Activated CD8-positive, alpha-beta T cell treated with anti-CD3 and anti-CD28 coated beads, Interleukin-2, amount 10 ng/mL, durations not matched to agents 7 days and 5 days (primary cell): ENCODE data around the gene LIPG. TPM values are rescaled to one million over a fixed set of nuclear protein-coding genes. Genes with fewer than 3 reads are reported as not detected.

Source experiments
- ATAC-seq: fragments of 150-1000 bp; cut with Tn5 transposase; one replicate; pipeline ENCODE4 v1.10.0; 2021; ENCODE audit warnings: moderate library complexity
- CTCF ChIA-PET: fragments of 350-600 bp; sonication (Branson Sonifier 250); formaldehyde crosslinking; loops from one replicate; lab custom pipeline; 2021; ENCODE audit warnings: antibody characterized with exemption; lab: Charles Lee
- POLR2A ChIA-PET: fragments of 350-600 bp; sonication (Branson Sonifier 250); formaldehyde crosslinking; loops from one replicate; lab custom pipeline; 2021; ENCODE audit warnings: antibody characterized with exemption; lab: Charles Lee
- DNase-seq: peaks from one replicate; pipeline ENCODE4 v3.0.0-alpha.2; 2020
- H3K27ac Mint-ChIP-seq: one replicate; pipeline ENCODE4 v1.8.0; 2021; ENCODE audit warnings: mild to moderate bottlenecking, mixed read lengths
- H3K27me3 Mint-ChIP-seq: one replicate; pipeline ENCODE4 v1.8.0; 2021; ENCODE audit warnings: low read depth, mixed read lengths
- H3K36me3 Mint-ChIP-seq: one replicate; pipeline ENCODE4 v1.8.0; 2021; ENCODE audit warnings: low read depth, mixed read lengths
- H3K4me1 Mint-ChIP-seq: one replicate; pipeline ENCODE4 v1.8.0; 2021; ENCODE audit warnings: low read depth, mixed read lengths
- H3K4me3 Mint-ChIP-seq: one replicate; pipeline ENCODE4 v1.8.0; 2021; ENCODE audit warnings: mild to moderate bottlenecking, mixed read lengths
- H3K9me3 Mint-ChIP-seq: one replicate; pipeline ENCODE4 v1.8.0; 2022; ENCODE audit warnings: mixed read lengths; ENCODE audit not compliant: insufficient read depth
- total RNA-seq, 2 experiments: library from RNA; stranded (reverse); gene quantifications; one replicate each; pipeline ENCODE4 v1.2.3, GENCODE V29; 2021

LIPG gene
- total RNA-seq, 2 experiments from 2014 or later: 0.11 TPM; not detected in 1

GRCh38 chr18:49597157-49597931, 35.5 kb downstream of the LIPG start:
- ChIA-PET CTCF (no interaction called here), POLR2A (no interaction called here)
- peaks cover 4% of the 10 kb centered on the region for H3K4me1 Mint-ChIP-seq
- H3K27me3 Mint-ChIP-seq: peaks cover 5% of the 10 kb centered on the region
- no peak overlapping the region for H3K27ac Mint-ChIP-seq
- ATAC-seq (no peak), DNase-seq (no peak)
- no peaks in the 10 kb centered on the region for H3K36me3 Mint-ChIP-seq
- H3K4me3 Mint-ChIP-seq: no peak overlapping the region
- no peaks in the 10 kb centered on the region for H3K9me3 Mint-ChIP-seq

DNA sequence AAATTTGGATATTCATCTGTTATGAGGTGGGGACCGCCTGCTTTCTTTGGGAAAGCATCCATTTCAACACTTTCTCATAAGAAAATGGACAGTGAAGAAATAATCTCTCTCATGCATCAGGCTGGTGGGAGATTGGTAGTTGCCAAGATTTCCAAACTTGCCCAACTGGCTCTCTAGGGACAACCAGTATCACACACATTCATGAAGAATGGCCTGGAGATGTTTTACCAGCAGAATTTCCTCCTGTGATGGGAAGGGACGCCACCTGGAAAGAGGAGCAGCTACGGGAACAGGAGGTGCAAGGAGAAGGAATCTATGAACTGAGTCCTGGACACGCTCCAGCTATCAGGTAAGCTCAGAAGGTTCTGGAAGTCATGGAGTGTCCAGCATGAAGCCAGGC, 39.4 kb downstream of the LIPG start:
- H3K27me3 Mint-ChIP-seq: peaks cover 26% of the 10 kb centered on the region
- no peak overlapping the region for H3K27ac Mint-ChIP-seq
- no peaks in the 10 kb centered on the region for H3K36me3 Mint-ChIP-seq
- CTCF ChIA-PET: no interaction called here
- DNase-seq (no peak), ATAC-seq (no peak)
- POLR2A ChIA-PET: no interaction called here
- H3K9me3 Mint-ChIP-seq: no peaks in the 10 kb centered on the region
- no peak overlapping the region for H3K4me3 Mint-ChIP-seq
- H3K4me1 Mint-ChIP-seq: peaks cover 4% of the 10 kb centered on the region

DNA sequence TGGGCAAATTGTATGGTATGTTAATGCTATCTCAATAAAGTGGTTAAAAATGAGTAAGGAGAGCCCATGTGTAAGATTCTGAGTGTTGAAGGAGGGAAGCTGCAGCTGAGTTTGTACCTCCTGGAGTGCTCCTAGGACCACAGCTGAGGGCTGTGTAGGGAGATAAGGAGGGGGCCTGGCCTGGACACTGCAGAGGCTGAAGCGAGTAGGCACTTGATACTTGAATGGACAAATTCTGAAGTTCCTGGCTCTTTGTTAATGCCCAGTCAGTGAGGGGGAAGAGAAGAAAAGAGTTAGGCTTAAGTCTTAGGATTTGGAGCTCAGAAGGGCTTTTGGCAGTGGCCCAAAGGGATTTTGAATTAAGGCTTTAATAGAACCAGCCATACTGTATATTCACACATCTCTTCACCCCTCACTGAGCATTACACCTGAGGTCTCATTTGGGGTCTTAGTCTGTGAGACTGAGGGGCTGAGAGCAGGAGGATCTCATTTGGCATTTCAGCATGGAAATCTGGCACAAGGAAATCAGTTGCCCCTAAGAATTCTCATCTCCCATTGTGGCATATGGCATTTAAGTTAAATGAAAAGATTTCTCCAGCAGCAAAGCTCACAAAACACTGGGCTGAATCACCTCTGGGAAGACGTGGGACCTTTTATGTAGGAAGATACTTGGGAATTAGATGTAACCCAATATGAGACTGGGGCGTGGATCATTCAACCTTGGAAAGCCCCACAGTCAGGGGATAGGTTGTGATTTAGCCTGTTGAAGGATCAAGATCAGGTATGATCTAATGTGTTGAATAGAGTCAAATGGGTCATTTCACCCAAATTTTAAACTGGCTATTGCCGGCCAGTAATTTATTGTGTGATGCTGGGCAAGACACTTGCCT, 46.8 kb downstream of the LIPG start:
- Mint-ChIP-seq H3K9me3 (no peaks in the 10 kb centered on the region), H3K4me3 (no peak overlapping the region), H3K4me1 (no peaks in the 10 kb centered on the region), H3K27ac (no peak overlapping the region), H3K27me3 (peaks cover 38% of the 10 kb centered on the region), H3K36me3 (no peaks in the 10 kb centered on the region)
- DNase-seq (no peak), ATAC-seq (no peak)
- POLR2A ChIA-PET: interaction anchor here (0.6 kb wide), 1 partner anchor 766 kb away, joined by 3 read pairs; no protein-coding TSS in a partner anchor
- CTCF ChIA-PET: no interaction called here

DNA sequence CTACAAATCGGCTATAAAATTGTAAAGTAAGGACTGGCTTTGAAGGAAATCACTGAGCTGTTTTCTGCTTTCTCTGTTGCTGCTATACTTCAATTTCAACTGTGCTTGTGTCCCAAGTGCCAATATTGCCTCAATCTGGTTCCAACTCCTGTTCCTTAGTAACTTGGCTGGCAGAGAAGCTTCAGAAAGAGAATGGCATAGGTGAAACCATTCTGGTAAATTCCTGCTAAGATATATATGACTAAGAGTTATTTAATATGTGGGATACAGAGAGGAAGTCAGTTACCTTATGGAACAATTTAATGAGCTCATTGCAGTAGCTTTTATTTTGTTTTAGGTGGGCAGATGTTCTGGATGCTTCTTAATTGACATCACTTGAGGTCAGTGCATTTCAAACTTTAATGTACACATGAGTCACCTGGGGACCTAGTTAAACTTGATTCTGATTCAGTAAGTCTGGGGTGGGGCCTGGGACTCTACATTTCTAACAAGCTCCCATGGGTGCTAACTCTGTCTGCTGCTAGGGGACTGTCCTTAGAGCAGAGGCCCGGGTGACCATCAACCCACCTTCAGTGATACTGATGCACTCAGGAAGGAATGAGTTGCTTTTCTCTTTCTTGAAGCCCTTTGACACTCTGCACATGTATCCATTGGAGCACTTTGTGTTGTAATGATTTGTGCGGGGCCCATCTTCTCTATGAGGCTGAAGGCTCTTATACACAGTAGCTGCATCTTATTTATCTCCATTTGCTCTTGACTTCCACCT, 47.6 kb downstream of the LIPG start:
- ChIA-PET CTCF (no interaction called here), POLR2A (interaction anchor here (0.6 kb wide), 1 partner anchor 767 kb away, joined by 3 read pairs; no protein-coding TSS in a partner anchor)
- no peak overlapping the region for H3K27ac Mint-ChIP-seq

GRCh38 chr18:49610022-49610445, 48.2 kb downstream of the LIPG start:
- H3K9me3 Mint-ChIP-seq: no peaks in the 10 kb centered on the region
- no peaks in the 10 kb centered on the region for H3K36me3 Mint-ChIP-seq
- no peak for ATAC-seq
- H3K4me1 Mint-ChIP-seq: no peaks in the 10 kb centered on the region
- no peak overlapping the region for H3K27ac Mint-ChIP-seq
- H3K4me3 Mint-ChIP-seq: no peak overlapping the region
- CTCF ChIA-PET: no interaction called here
- DNase-seq: no peak
- POLR2A ChIA-PET: no interaction called here
- H3K27me3 Mint-ChIP-seq: peaks cover 29% of the 10 kb centered on the region

More for the DNA sequence above, 47.6 kb downstream of the LIPG start:
- H3K36me3 Mint-ChIP-seq: no peaks in the 10 kb centered on the region
- no peaks in the 10 kb centered on the region for H3K9me3 Mint-ChIP-seq
- peaks cover 33% of the 10 kb centered on the region for H3K27me3 Mint-ChIP-seq
- no peak overlapping the region for H3K4me3 Mint-ChIP-seq
- ATAC-seq: no peak
- no peaks in the 10 kb centered on the region for H3K4me1 Mint-ChIP-seq
- DNase-seq: no peak

DNA sequence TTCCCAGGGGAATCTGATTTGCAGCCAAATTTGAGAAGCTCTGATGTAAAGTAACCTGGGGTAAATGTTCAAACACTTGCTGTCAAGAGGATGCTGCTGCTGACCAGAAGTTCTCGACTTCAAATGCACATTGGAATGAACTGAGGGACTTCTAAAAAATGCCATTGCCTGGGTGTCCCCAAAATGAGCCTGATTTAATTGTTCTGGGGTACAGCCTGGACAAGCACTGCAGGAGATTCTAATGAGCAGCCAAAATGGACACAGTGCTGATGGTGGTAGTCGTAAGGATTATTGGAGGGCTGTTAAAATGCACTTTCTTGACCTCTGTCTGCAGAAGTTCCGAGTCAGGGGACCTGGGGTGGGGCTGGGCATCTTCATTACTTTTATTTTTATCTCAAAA, 49.5 kb downstream of the LIPG start:
- Mint-ChIP-seq H3K4me3 (no peak overlapping the region), H3K27me3 (peaks cover 16% of the 10 kb centered on the region), H3K36me3 (no peaks in the 10 kb centered on the region), H3K4me1 (no peaks in the 10 kb centered on the region), H3K9me3 (no peaks in the 10 kb centered on the region), H3K27ac (no peak overlapping the region)
- CTCF ChIA-PET: no interaction called here
- POLR2A ChIA-PET: no interaction called here
- no peak for ATAC-seq
- DNase-seq: no peak

GRCh38 chr18:49612515-49613033, 50.7 kb downstream of the LIPG start:
- DNase-seq (no peak), ATAC-seq (no peak)
- ChIA-PET CTCF (no interaction called here), POLR2A (no interaction called here)
- no peak overlapping the region for H3K27ac Mint-ChIP-seq
- H3K4me3 Mint-ChIP-seq: no peak overlapping the region
- no peaks in the 10 kb centered on the region for H3K4me1 Mint-ChIP-seq
- no peaks in the 10 kb centered on the region for H3K36me3 Mint-ChIP-seq
- H3K27me3 Mint-ChIP-seq: peaks cover 13% of the 10 kb centered on the region
- no peaks in the 10 kb centered on the region for H3K9me3 Mint-ChIP-seq

DNA sequence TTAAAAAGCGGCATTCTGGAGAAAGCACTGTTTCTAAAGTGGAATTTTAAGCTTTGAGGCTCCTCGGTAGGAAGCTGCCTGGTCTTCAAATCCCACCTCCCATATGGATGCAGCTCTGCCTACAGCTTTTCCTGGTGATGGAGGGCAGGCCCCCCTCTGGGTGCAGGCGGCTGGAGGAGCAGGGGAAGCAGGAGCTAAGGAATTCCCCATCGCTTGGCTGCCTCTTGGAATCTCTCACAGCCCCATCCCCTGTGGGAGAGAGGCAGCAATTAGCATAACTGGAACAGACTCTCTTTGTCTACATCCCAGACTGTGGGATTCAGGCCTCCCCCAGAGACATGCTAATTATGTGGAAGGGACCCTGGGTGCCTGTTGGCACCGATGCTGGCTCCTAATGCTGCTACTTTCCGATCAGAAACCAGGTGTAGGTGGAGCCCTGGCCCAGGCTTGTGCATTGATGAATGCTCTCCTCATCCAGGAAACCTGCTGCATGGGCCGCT, 51.3 kb downstream of the LIPG start:
- Mint-ChIP-seq H3K27me3 (peaks cover 11% of the 10 kb centered on the region), H3K27ac (no peak overlapping the region), H3K9me3 (no peaks in the 10 kb centered on the region)

DNA sequence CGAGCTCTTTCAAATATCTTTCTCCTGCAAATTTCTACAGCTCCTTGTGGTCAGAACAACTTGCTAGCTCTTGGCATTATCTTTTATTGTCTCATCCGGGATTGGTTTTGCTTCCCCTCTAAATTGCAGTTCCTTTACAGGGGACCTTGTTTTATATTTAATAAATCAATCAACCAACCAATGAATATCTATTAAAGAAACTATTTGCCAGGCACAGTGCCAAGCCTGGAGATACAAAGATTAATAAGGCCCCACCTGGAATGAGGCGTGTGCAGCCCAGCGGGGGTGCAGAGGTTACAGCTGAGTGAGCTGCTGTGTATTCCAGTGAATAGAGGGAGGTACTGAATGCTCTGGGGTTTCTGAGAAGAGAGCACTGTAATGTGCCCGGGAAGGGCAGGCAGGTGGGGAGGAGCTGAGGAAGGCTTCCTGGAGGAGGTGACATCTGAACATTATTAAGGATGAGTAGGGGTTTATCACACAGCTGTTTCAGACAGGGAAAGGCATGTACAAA, 51.8 kb downstream of the LIPG start:
- ChIA-PET POLR2A (no interaction called here), CTCF (no interaction called here)
- H3K36me3 Mint-ChIP-seq: no peaks in the 10 kb centered on the region
- no peaks in the 10 kb centered on the region for H3K9me3 Mint-ChIP-seq
- no peaks in the 10 kb centered on the region for H3K4me1 Mint-ChIP-seq
- no peak overlapping the region for H3K27ac Mint-ChIP-seq
- H3K27me3 Mint-ChIP-seq: peaks cover 11% of the 10 kb centered on the region
- DNase-seq (no peak), ATAC-seq (no peak)
- H3K4me3 Mint-ChIP-seq: no peak overlapping the region

More for the DNA sequence above, 51.3 kb downstream of the LIPG start:
- ChIA-PET CTCF (no interaction called here), POLR2A (no interaction called here)
- Mint-ChIP-seq H3K36me3 (no peaks in the 10 kb centered on the region), H3K4me1 (no peaks in the 10 kb centered on the region), H3K4me3 (no peak overlapping the region)
- no peak for DNase-seq
- ATAC-seq: no peak

GRCh38 chr18:49616618-49617328, 54.9 kb downstream of the LIPG start:
- Mint-ChIP-seq H3K36me3 (no peaks in the 10 kb centered on the region), H3K4me1 (no peaks in the 10 kb centered on the region), H3K4me3 (no peak overlapping the region), H3K9me3 (no peaks in the 10 kb centered on the region), H3K27me3 (peaks cover 15% of the 10 kb centered on the region), H3K27ac (no peak overlapping the region)
- CTCF ChIA-PET: no interaction called here
- no peak for DNase-seq
- POLR2A ChIA-PET: no interaction called here
- no peak for ATAC-seq

DNA sequence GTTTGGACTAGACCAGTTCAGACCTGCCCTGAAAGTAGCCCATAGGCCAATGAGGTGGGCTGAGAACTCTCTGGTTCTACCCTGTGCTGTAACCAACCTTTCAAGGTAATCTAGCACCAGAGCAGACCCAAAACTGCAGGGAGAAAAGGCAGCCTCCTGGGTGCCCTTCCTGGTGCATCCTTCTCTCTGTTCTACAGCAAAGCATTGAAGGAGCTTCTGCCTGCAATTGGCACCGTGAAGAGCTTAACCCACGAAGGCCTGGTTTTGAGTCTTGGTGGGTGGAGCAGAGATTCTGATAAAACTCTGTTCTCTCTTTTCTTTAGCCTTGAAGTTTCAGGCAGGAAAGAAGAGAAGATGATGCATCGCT, 55.5 kb downstream of the LIPG start:
- ChIA-PET CTCF (no interaction called here), POLR2A (no interaction called here)
- DNase-seq (no peak), ATAC-seq (no peak)
- Mint-ChIP-seq H3K9me3 (no peaks in the 10 kb centered on the region), H3K27me3 (peaks cover 17% of the 10 kb centered on the region), H3K36me3 (no peaks in the 10 kb centered on the region), H3K4me3 (no peak overlapping the region), H3K27ac (no peak overlapping the region), H3K4me1 (no peaks in the 10 kb centered on the region)
